Measurements from ENCODE around the gene SH3GLB1. TPM values are rescaled to one million over a fixed set of nuclear protein-coding genes. Genes with fewer than 3 reads are reported as not detected.

Gene SH3GLB1
- total and polyA plus RNA-seq, 2 of the 8 experiments (the other 6 are each of a cell fraction or from before 2014, with no cell fraction given), result 7.7 to 43.1 TPM

DNA sequence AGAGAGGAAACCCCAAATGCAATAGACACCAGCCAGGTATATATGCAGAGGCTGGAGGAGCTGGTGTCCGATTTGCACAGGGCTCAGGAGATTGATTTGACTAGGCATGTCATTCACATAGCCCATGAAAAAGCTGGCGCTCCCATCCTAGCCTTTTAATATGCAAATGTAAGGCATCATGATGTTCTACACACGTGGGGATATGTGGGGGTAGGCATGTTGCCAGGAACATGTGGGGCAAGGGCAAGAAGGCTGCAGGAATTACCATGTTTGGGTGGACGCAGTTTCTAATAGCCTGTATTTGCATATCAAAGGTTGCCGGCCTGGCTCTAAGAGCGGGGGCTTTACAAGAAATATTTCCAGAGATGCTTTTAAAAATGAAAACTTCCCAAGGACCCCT lies 11.7 kb upstream of the SH3GLB1 start:
- Histone ChIP-seq H2BK20ac (ENCODE audit: low read length) (no peak overlapping the region), H3K23me2 (ENCODE audit: low read depth, low read length) (no peaks in the 10 kb centered on the region), H2BK5ac (ENCODE audit: low read depth, low read length) (no peak overlapping the region), H3K56ac (replicated peaks; ENCODE audit: insufficient read length, low read depth, low read length) (no peak overlapping the region), H3K4me1 (replicated peaks in 1 of 4; ENCODE audit: control insufficient read depth in 3 of 4, insufficient read depth in 4 of 4, low read length in 3 of 4) (peaks cover 0 to 2% (median 0%) of the 10 kb centered on the region in 4 experiments; a peak in 1 of 7 replicates), H2BK120ac (replicated peaks; ENCODE audit: low read depth, low read length) (no peak overlapping the region), H3K14ac (ENCODE audit: insufficient read length) (no peak overlapping the region), H4K20me1 (replicated peaks in 1 of 2; ENCODE audit: control insufficient read depth in 1 of 2, insufficient read depth in 2 of 2, low read length in 2 of 2) (no peaks in the 10 kb centered on the region), H3K4me2 (ENCODE audit: insufficient read depth in 1 of 2, low read depth in 2 of 2, low read length in 2 of 2) (no peak overlapping the region), H4K5ac (ENCODE audit: insufficient read length, low read depth, low read length) (no peak overlapping the region), H2BK15ac (ENCODE audit: low read length) (no peak overlapping the region), H3K23ac (ENCODE audit: insufficient read length) (no peak overlapping the region), H3K9me3 (ENCODE audit: insufficient read depth in 2 of 2, low read depth in 1 of 2, low read length in 1 of 2) (no peaks in the 10 kb centered on the region), H3K36me3 (ENCODE audit: control insufficient read depth in 2 of 4, insufficient read depth in 4 of 4, low read length in 3 of 4) (no peaks in the 10 kb centered on the region), H4K8ac (ENCODE audit: extremely low read depth, insufficient read depth, low read length) (no peak overlapping the region), H2BK12ac (ENCODE audit: low read depth, low read length) (no peak overlapping the region), H3K9ac (replicated peaks in 1 of 4; ENCODE audit: extremely low read depth in 1 of 4, low read depth in 3 of 4, low read length in 3 of 4) (no peak overlapping the region), H3K27ac (ENCODE audit: low read depth, low read length) (no peak overlapping the region), H3K18ac (ENCODE audit: extremely low read depth, low read length) (no peak overlapping the region), H4K91ac (replicated peaks; ENCODE audit: insufficient read length, low read length) (no peak overlapping the region), H2AFZ (ENCODE audit: low read length) (no peak overlapping the region), H3K79me1 (ENCODE audit: low read depth, low read length) (no peaks in the 10 kb centered on the region), H3K27me3 (replicated peaks in 1 of 4; ENCODE audit: control insufficient read depth in 3 of 4, extremely low read depth in 1 of 4, insufficient read depth in 3 of 4, low read length in 3 of 4) (no peaks in the 10 kb centered on the region), H3K4me3 (ENCODE audit: extremely low read depth in 1 of 4, insufficient read depth in 2 of 4, low read depth in 3 of 4, low read length in 4 of 4) (no peak overlapping the region), H3K4ac (replicated peaks; ENCODE audit: insufficient read length, low read depth, low read length) (no peak overlapping the region), H3K79me2 (ENCODE audit: control insufficient read depth in 1 of 2, insufficient read depth in 2 of 2, low read length in 2 of 2) (no peaks in the 10 kb centered on the region), H2AK5ac (ENCODE audit: low read depth, low read length) (no peak overlapping the region)
- TF ChIP-seq, protein P1, sequence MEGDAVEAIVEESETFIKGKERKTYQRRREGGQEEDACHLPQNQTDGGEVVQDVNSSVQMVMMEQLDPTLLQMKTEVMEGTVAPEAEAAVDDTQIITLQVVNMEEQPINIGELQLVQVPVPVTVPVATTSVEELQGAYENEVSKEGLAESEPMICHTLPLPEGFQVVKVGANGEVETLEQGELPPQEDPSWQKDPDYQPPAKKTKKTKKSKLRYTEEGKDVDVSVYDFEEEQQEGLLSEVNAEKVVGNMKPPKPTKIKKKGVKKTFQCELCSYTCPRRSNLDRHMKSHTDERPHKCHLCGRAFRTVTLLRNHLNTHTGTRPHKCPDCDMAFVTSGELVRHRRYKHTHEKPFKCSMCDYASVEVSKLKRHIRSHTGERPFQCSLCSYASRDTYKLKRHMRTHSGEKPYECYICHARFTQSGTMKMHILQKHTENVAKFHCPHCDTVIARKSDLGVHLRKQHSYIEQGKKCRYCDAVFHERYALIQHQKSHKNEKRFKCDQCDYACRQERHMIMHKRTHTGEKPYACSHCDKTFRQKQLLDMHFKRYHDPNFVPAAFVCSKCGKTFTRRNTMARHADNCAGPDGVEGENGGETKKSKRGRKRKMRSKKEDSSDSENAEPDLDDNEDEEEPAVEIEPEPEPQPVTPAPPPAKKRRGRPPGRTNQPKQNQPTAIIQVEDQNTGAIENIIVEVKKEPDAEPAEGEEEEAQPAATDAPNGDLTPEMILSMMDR (IDR thresholded peaks at IDR 0.05; ENCODE audit: control extremely low read depth in 1 of 3, insufficient read depth in 1 of 3, low read depth in 1 of 3, low read length in 3 of 3), result no peak
- no peak for TF ChIP-seq SP4 (IDR thresholded peaks at IDR 0.05; ENCODE audit: low read length)
- CTCF ChIA-PET (ENCODE audit: partially characterized antibody), result interaction anchor here (1.3 to 4.0 kb wide), 2 partner anchors 12 to 63 kb away, joined by 3 to 23 read pairs; partner anchors contain the start of gene SH3GLB1
- DNase-seq (ENCODE audit: low read depth in 1 of 2, low spot score in 2 of 2) (no peak), FAIRE-seq (no peak)
- 49% methylated on average over 6 of the region's 6 CpGs; no CpG with 5 or more reads in 1 of the 2 experiments for WGBS, 2 experiments (ENCODE audit: extremely low coverage in 1 of 2, insufficient coverage in 1 of 2, insufficient read length in 1 of 2, insufficient replicate concordance in 2 of 2, low coverage in 1 of 2, low lambda C conversion rate in 2 of 2, missing lambda C conversion rate in 1 of 2)
- POLR2A ChIA-PET (ENCODE audit: partially characterized antibody), result no interaction called here
